Activated CD4-positive, alpha-beta T cell treated with anti-CD3 and anti-CD28 coated beads, Interleukin-2, amount 10 ng/mL, durations not matched to agents 7 days and 5 days (primary cell): Measurements from ENCODE around the gene TBK1. TPM values are rescaled to one million over a fixed set of nuclear protein-coding genes. Genes with fewer than 3 reads are reported as not detected.
"Not testable (repeated sequence)": the region's sequence is repeated elsewhere in the genome, so short reads cannot be mapped to it uniquely, and the experiment has no call there.

Source experiments
- CTCF ChIA-PET: fragments of 350-600 bp; sonication (Branson Sonifier 250); formaldehyde crosslinking; loops from one replicate; lab custom pipeline; 2021; ENCODE audit warnings: antibody characterized with exemption; lab: Charles Lee
- POLR2A ChIA-PET: fragments of 350-600 bp; sonication (Branson Sonifier 250); formaldehyde crosslinking; loops from one replicate; lab custom pipeline; 2021; ENCODE audit warnings: antibody characterized with exemption; lab: Charles Lee
- DNase-seq: peaks from one replicate; pipeline ENCODE4 v3.0.0-alpha.2; 2020
- H3K27ac Mint-ChIP-seq: one replicate; pipeline ENCODE4 v1.8.0; 2021; ENCODE audit warnings: mild to moderate bottlenecking, moderate library complexity, mixed read lengths
- H3K27me3 Mint-ChIP-seq: one replicate; pipeline ENCODE4 v1.8.0; 2021; ENCODE audit warnings: mixed read lengths
- H3K36me3 Mint-ChIP-seq: one replicate; pipeline ENCODE4 v1.8.0; 2021; ENCODE audit warnings: low read depth, mixed read lengths
- H3K4me1 Mint-ChIP-seq: one replicate; pipeline ENCODE4 v1.8.0; 2021; ENCODE audit warnings: mixed read lengths
- H3K4me3 Mint-ChIP-seq: one replicate; pipeline ENCODE4 v1.8.0; 2021; ENCODE audit warnings: mild to moderate bottlenecking, moderate library complexity, mixed read lengths
- H3K9me3 Mint-ChIP-seq: one replicate; pipeline ENCODE4 v1.8.0; 2021; ENCODE audit warnings: mixed read lengths
- total RNA-seq, 2 experiments: library from RNA; stranded (reverse); gene quantifications; one replicate each; pipeline ENCODE4 v1.2.3, GENCODE V29; 2021

TBK1 gene
- total RNA-seq, 2 experiments from 2014 or later: 22.7 to 24.1 TPM

DNA sequence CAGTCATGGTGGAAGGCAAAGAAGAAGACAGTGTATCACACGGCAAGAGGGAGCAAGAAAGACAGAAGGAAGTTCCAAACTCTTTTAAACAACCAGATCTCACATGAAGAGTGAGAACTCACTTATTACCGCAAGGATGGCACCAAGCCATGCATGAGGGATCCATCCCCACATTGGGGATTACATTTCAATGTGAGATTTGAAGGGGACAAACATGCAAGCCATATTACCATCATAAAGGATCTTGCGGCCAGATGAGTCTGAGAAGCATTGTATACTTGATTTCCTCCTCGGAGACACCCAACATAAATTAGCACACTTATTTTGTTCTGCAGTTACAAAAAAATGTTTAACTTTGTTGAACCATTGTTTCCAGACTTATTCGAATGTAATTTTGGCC lies 66.5 kb downstream of the TBK1 start:
- ChIA-PET CTCF (interaction anchor here (0.6 to 1.2 kb wide), 2 partner anchors 14 to 31 kb away, joined by 3 read pairs; no protein-coding TSS in a partner anchor), POLR2A (no interaction called here)
- Mint-ChIP-seq H3K27ac (no peak overlapping the region), H3K9me3 (no peaks in the 10 kb centered on the region), H3K27me3 (peaks cover 11% of the 10 kb centered on the region), H3K4me3 (no peak overlapping the region), H3K36me3 (no peaks in the 10 kb centered on the region), H3K4me1 (peaks cover 13% of the 10 kb centered on the region)
- DNase-seq: no peak

- POLR2A ChIA-PET: no interaction called here
- Mint-ChIP-seq H3K9me3 (no peaks in the 10 kb centered on the region), H3K4me3 (no peak overlapping the region), H3K4me1 (peaks cover 13% of the 10 kb centered on the region), H3K27ac (no peak overlapping the region), H3K36me3 (no peaks in the 10 kb centered on the region), H3K27me3 (peaks cover 6% of the 10 kb centered on the region)
- DNase-seq: no peak
- CTCF ChIA-PET: interaction anchor here (0.6 to 1.6 kb wide), 4 partner anchors 8 to 13 kb away, joined by 3 to 5 read pairs (median 4); no protein-coding TSS in a partner anchor
Measured at GRCh38 chr12:64521833-64522232, 69.9 kb downstream of the TBK1 start.

- peaks cover 6% of the 10 kb centered on the region for H3K27me3 Mint-ChIP-seq
- peaks cover 13% of the 10 kb centered on the region for H3K4me1 Mint-ChIP-seq
- no peak overlapping the region for H3K4me3 Mint-ChIP-seq
- H3K36me3 Mint-ChIP-seq: no peaks in the 10 kb centered on the region
- ChIA-PET POLR2A (interaction anchor here (0.6 kb wide), 1 partner anchor 149 kb away, joined by 3 read pairs; no protein-coding TSS in a partner anchor), CTCF (interaction anchor here (0.6 to 1.6 kb wide), 4 partner anchors 9 to 13 kb away, joined by 3 to 5 read pairs (median 4); no protein-coding TSS in a partner anchor)
- no peak for DNase-seq
- H3K9me3 Mint-ChIP-seq: no peaks in the 10 kb centered on the region
- no peak overlapping the region for H3K27ac Mint-ChIP-seq
Measured at GRCh38 chr12:64522316-64522715, 70.4 kb downstream of the TBK1 start.

DNA sequence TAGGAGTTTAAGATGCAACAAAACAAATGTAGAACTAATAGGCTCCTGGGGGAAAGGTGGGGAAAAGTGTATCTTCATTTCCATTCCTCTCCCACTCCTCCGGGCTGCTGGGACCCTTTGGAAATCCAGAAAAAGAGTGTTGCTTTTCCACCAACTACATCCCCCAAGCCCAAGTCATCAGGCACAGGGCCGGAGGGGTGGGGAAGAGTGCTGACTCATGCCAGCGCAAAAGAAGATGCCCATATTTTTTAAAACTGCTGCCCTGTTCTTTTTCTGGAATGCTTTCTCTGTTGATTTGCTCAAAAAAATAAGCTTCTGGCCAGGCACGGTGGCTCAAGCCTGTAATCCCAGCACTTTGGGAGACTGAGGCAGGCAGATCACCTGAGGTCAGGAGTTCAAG lies 70.9 kb downstream of the TBK1 start:
- no peak overlapping the region for H3K27ac Mint-ChIP-seq
- H3K36me3 Mint-ChIP-seq: no peaks in the 10 kb centered on the region
- POLR2A ChIA-PET: interaction anchor here (0.6 kb wide), 1 partner anchor 149 kb away, joined by 3 read pairs; no protein-coding TSS in a partner anchor
- H3K9me3 Mint-ChIP-seq: no peaks in the 10 kb centered on the region
- CTCF ChIA-PET: interaction anchor here (0.6 to 1.6 kb wide), 4 partner anchors 9 to 126 kb away, joined by 3 to 5 read pairs (median 4); no protein-coding TSS in a partner anchor
- H3K4me1 Mint-ChIP-seq: peaks cover 13% of the 10 kb centered on the region
- no peak for DNase-seq
- H3K4me3 Mint-ChIP-seq: no peak overlapping the region
- H3K27me3 Mint-ChIP-seq: peaks cover 6% of the 10 kb centered on the region

GRCh38 chr12:64523565-64524444 lies 71.9 kb downstream of the TBK1 start:
- H3K27me3 Mint-ChIP-seq, DNase-seq, H3K4me3 Mint-ChIP-seq, H3K27ac Mint-ChIP-seq, H3K9me3 Mint-ChIP-seq, H3K36me3 Mint-ChIP-seq, POLR2A ChIA-PET: not testable (repeated sequence)
- CTCF ChIA-PET: interaction anchor here (0.6 to 1.7 kb wide), 4 partner anchors 10 to 127 kb away, joined by 3 to 5 read pairs (median 3); no protein-coding TSS in a partner anchor
- H3K4me1 Mint-ChIP-seq: peaks cover 13% of the 10 kb centered on the region

DNA sequence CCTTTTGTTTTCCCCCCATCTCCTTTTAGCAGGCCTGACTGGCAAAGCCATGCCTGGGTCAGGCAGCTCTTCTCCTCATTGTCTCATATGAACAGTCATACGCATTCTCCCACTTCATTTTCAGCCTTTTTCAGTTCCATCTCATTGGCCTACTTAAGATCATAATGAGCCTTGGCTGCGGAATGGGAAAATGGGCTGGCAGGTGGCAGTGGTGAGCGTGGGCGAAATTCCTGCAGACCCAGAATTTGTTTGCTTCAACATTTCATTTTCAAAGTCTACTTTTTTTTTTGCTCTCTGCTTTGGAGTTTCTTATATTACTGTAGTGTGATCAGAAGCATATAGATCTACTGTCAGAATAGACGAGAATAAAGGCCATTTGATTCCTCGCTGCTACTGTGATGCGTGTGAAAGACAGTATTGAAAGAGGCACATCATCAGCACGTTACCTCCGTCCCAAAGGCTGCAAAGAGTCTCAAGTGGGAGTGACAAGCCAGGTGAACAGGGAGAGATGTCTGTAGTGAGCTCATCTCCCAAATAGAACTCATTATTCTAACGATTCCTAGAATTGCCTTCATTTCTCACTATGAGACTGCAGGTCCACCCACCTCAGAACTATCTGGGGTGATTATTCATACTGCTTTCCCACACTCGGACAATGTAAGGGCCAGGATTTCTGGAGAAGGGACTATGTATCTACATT lies 73.7 kb downstream of the TBK1 start:
- peaks cover 13% of the 10 kb centered on the region for H3K4me1 Mint-ChIP-seq
- DNase-seq: no peak
- ChIA-PET POLR2A (no interaction called here), CTCF (interaction anchor here (1.2 kb wide), 2 partner anchors 28 to 172 kb away, joined by 3 read pairs; no protein-coding TSS in a partner anchor)
- no peak overlapping the region for H3K4me3 Mint-ChIP-seq
- H3K36me3 Mint-ChIP-seq: no peaks in the 10 kb centered on the region
- no peaks in the 10 kb centered on the region for H3K9me3 Mint-ChIP-seq
- no peak overlapping the region for H3K27ac Mint-ChIP-seq
- H3K27me3 Mint-ChIP-seq: peaks cover 4% of the 10 kb centered on the region

DNA sequence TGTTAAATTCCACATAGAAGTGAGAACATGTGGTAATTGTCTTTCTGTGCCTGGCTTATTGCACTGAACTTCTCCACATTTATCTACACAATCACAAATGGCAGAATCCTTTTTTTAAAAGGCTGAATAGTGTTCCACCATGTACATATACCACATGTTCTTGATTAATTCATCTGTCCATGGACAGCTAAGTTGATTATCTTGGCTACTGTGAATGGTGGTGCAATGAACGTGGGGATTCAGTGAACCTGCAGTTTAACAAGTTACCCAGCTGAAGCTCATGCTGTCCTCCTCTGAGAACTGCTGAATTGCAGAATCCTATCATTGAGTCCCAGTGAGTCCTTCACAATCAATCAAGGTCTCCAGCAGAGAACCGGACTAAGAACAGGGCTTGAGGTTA lies 74.9 kb downstream of the TBK1 start:
- Mint-ChIP-seq H3K4me1 (peaks cover 5% of the 10 kb centered on the region), H3K4me3 (no peak overlapping the region), H3K9me3 (no peaks in the 10 kb centered on the region), H3K27me3 (peaks cover 3% of the 10 kb centered on the region), H3K36me3 (no peaks in the 10 kb centered on the region), H3K27ac (no peak overlapping the region)
- POLR2A ChIA-PET: no interaction called here
- no peak for DNase-seq
- CTCF ChIA-PET: interaction anchor here (0.6 to 1.2 kb wide), 2 partner anchors 171 to 321 kb away, joined by 3 to 4 read pairs; no protein-coding TSS in a partner anchor

- Mint-ChIP-seq H3K4me3 (no peak overlapping the region), H3K4me1 (no peaks in the 10 kb centered on the region), H3K27ac (no peak overlapping the region), H3K36me3 (no peaks in the 10 kb centered on the region), H3K27me3 (peaks cover 3% of the 10 kb centered on the region), H3K9me3 (no peaks in the 10 kb centered on the region)
- CTCF ChIA-PET: no interaction called here
- no peak for DNase-seq
- POLR2A ChIA-PET: no interaction called here
Measured at GRCh38 chr12:64528616-64529015, 76.7 kb downstream of the TBK1 start.

- Mint-ChIP-seq H3K4me1 (no peaks in the 10 kb centered on the region), H3K36me3 (no peaks in the 10 kb centered on the region), H3K27ac (no peak overlapping the region), H3K4me3 (no peak overlapping the region), H3K27me3 (peaks cover 3% of the 10 kb centered on the region), H3K9me3 (no peaks in the 10 kb centered on the region)
- DNase-seq: no peak
- ChIA-PET CTCF (interaction anchor here (1.5 kb wide), 1 partner anchor 184 kb away, joined by 3 read pairs; no protein-coding TSS in a partner anchor), POLR2A (no interaction called here)
Measured at GRCh38 chr12:64530566-64530965, 78.6 kb downstream of the TBK1 start.

DNA sequence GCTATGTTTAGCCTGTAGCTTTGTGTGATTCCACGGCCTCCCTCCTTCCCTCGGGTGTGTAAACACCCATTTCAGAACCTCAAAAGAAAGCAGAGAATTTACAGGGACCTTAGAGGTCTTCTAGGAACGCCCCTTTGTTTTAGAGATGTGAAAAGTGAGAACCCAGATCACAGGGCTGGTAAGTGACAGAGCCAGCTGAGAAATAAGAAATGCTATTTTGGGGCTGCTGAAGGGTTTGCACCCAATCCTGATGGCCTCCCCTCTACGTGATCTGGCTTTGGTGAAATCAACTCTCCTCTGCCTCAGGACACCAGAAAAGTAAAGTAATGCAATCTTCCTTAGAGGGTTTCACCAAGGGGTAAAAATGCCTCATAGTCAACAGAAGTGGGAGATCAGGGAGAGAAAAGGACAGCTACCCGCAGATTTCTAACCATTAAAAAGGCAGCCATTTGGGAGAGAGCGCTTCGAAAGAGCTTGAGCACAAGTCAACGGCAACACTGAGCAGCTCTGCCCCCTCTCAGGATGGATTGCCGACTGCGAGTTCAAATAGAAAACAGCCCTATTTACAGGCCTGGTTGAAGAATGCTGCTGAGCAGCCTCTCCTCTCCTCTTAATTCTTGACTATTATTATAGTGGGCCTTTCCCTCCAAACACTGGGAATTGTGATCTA lies 79.9 kb downstream of the TBK1 start:
- no peak overlapping the region for H3K27ac Mint-ChIP-seq
- no peaks in the 10 kb centered on the region for H3K9me3 Mint-ChIP-seq
- no peaks in the 10 kb centered on the region for H3K36me3 Mint-ChIP-seq
- H3K4me1 Mint-ChIP-seq: no peaks in the 10 kb centered on the region
- H3K4me3 Mint-ChIP-seq: no peak overlapping the region
- ChIA-PET CTCF (interaction anchor here (1.5 kb wide), 1 partner anchor 182 kb away, joined by 3 read pairs; no protein-coding TSS in a partner anchor), POLR2A (no interaction called here)
- DNase-seq: no peak
- H3K27me3 Mint-ChIP-seq: peaks cover 3% of the 10 kb centered on the region

DNA sequence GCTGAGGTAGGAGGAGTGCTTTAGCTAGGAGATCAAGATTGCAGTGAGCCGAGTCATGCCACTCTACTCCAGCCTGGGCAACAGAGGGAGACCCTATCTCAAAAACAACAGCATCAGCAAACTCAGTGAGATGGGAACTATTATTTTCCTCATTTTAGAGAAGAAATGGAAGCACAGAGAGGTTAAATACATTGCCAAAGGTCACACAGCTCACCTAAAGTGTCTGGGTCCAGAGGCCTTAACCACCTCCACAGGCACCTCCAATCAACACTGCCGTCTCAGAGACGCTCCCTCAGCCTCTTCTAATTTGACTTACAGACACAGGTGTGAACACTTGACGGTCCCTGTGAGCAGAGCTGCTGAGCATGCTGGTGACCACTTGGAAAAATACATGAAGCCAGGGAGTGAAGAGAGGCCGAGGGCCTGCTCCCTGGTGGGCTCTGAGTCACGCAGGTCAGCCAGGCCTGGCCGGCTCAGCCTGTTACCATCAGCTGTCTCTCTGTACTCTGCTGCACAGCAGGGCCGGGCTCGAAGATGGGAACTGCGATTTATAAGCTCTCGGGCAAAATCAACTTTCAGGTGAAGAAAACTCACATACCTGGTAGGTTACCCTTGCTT lies 80.9 kb downstream of the TBK1 start:
- ChIA-PET CTCF (no interaction called here), POLR2A (no interaction called here)
- DNase-seq: no peak
- H3K27me3 Mint-ChIP-seq: peaks cover 6% of the 10 kb centered on the region
- H3K27ac Mint-ChIP-seq: no peak overlapping the region
- no peaks in the 10 kb centered on the region for H3K9me3 Mint-ChIP-seq
- no peaks in the 10 kb centered on the region for H3K4me1 Mint-ChIP-seq
- H3K36me3 Mint-ChIP-seq: no peaks in the 10 kb centered on the region
- no peak overlapping the region for H3K4me3 Mint-ChIP-seq
